HG03571 (cell line): ENCODE data around the gene ARSK.

Experiments used
- ATAC-seq: cut with Tn5 transposase; IDR thresholded peaks from one replicate; pipeline ENCODE4 v1.9.1; 2021; ENCODE audit not compliant: unreplicated experiment

Gene ARSK

DNA sequence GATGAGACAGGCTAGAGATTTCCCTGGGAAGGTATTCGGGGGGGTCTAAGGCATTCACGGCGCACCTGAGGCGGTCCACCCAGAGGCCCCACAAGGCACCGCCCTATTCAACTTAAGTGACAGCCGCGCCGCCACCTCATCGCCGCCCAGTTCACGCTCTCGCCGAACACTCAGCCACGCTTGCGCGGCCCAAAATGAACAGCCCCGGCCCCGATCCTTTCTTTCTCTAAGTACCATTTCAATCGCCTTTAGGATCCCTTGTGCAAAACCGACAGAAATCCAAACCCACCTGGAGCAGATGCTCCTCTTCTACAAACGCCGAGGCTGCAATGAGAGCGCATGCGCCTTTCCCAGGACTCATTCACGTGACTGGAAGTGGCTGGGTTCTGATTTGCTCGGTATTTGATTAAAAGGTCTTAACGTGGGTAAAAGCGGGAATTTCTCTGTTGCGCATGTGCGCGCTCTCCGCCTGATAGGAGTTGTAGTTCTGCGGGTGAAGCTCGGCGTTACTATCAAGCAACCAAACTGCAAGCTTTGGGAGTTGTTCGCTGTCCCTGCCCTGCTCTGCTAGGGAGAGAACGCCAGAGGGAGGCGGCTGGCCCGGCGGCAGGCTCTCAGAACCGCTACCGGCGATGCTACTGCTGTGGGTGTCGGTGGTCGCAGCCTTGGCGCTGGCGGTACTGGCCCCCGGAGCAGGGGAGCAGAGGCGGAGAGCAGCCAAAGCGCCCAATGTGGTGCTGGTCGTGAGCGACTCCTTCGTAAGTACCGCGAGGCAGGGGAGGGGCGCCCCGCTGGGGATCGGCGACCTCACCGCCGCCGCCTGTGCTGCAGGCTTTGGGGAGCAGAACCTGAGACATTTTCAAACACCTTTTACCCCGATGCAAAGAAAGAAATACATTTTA lies at the start of gene ARSK, which contains the start of gene SKIC3:
TSS of gene ARSK (plus strand) at position 455 of the 902 bp plus-strand sequence. CDS start at position 633, 178 bp downstream.
TSS of gene SKIC3 (minus strand) at position 331 of the 902 bp plus-strand sequence. CDS start 7,827 bp downstream, outside the sequence.
- ATAC-seq, result peak; percentile 87

- no peak for ATAC-seq
Measured at GRCh38 chr5:95508550-95508949, 46.4 kb upstream of the ARSK start.

GRCh38 chr5:95511606-95512005 lies 43.3 kb upstream of the ARSK start:
- ATAC-seq, result no peak

- ATAC-seq, result no peak
Measured at GRCh38 chr5:95518417-95518816, 36.5 kb upstream of the ARSK start.

GRCh38 chr5:95519151-95519550 lies 35.8 kb upstream of the ARSK start:
- ATAC-seq, result no peak

- ATAC-seq, result no peak
Measured at GRCh38 chr5:95519681-95520080, 35.2 kb upstream of the ARSK start.

- no peak for ATAC-seq
Measured at GRCh38 chr5:95520206-95520605, 34.7 kb upstream of the ARSK start.

- no peak for ATAC-seq
Measured at GRCh38 chr5:95524423-95524822, 30.5 kb upstream of the ARSK start.

DNA sequence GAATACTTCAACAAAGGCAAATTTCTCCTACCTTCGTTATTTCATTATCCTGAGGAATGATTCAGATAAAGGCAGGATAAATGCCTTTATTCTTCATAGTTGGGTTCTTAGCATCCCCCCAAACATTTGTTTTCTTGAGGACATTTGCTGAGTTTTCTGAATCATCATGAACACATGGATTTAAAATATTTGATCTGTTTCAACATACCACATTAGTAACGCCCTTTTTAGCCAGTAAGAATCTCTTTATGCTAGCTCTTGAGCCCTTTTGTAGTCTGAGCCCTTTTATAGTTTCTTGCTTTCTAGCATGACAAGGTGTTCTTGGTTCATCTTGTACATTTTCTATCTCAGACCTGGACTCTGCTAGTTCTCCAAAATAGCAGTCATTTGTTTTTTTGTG lies 28.0 kb upstream of the ARSK start:
- ATAC-seq, result no peak

- ATAC-seq, result no peak
Measured at GRCh38 chr5:95528565-95528964, 26.3 kb upstream of the ARSK start.

DNA sequence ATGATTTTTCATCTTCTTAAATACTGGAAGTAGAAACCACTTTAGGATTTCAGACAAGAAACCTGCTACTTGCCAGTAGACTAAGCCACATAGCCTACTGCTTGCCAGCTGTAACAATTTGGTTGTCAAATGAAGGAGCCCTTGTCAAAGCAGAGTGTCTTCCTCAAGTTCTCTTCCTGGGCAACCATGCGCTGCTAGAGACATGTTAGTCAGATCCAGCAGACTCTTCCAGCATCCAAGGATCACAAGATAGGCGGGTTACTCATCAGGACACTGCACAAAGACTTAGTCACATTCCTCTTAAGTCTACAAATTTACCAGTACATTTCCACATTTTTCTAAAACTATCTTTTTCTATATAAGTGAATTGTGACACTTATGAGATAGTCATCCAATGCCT lies 24.5 kb upstream of the ARSK start:
- no peak for ATAC-seq

DNA sequence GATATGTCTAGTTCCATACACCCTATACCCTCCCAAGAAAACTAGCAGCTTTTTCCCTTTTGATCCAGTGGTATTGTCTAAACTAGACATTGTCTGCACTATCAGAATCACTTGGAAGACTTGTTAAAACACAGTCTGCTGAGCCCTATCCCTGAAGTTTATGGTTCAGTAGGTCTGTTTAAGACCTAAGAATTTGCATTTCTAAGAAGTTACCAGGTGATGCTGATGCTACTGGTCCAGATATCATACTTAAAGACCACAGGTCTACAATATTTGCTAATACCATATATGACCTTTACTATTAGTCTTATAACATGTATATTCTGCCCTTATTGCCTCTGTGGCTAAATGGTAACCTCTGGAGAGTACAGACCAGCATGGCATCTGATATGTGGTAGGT lies 23.4 kb upstream of the ARSK start:
- ATAC-seq, result no peak

DNA sequence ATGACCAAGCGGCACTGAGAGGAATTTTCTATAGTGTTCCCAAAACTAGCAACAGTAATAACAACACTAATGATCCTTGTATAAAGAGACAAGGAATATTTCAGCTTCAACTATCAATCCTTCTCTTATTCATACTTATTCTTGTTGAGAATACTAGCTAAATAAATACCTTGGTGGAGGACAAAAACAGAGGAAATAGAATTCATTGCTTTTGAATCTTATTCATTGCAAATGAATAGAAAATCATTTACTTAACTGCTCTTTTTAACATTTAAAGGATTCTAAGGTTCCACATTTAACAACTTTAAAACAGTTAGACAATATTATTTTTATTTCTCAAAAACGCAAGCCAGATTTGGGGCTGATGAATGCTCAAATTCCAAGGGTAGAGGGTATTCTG lies 22.5 kb upstream of the ARSK start:
- no peak for ATAC-seq

- ATAC-seq, result no peak
Measured at GRCh38 chr5:95533106-95533505, 21.8 kb upstream of the ARSK start.

DNA sequence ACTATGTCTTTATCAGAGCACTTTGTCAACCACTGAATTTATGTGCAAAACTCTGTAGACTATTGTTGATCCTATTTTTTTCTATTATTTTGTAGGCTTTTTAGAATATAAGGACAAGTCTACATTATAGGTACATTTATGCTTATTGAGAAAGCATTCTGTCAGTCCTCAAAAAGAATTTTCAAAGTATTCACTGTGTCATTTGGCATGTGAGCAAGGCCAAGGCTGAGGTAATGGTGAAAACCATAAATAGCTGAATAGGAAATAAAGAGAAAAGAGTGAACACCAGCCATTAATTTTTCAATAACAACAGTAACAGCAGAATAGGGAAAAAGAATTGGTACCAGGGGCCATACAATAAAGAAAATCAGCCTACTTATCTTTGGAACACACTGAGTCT lies 21.1 kb upstream of the ARSK start:
- ATAC-seq, result no peak

GRCh38 chr5:95537501-95537900 lies 17.4 kb upstream of the ARSK start:
- ATAC-seq, result no peak

- no peak for ATAC-seq
Measured at GRCh38 chr5:95543017-95543705, 11.7 kb upstream of the ARSK start.

DNA sequence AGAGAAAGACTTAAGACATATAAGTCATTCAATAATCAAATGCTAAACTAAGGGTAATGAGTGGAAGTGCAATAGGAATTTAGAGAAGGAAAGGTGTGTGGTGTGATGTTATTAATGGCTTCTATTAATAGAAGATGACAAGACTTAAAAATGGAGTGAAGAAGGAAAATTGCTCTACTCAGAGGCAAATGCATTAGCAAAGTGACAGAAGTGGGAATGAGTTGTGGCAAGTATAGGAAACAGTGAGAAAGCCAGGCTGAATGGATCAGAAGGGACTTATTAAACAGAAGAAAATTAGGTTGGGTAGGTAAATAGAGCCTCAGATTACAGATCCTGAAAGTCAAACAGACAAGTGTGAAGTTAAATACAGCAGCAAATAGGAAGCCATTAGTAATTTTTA lies 5.9 kb upstream of the ARSK start:
- ATAC-seq, result no peak

- peak; percentile 22 for ATAC-seq
Measured at GRCh38 chr5:95554331-95554646, 612 bp upstream of the ARSK start.

GRCh38 chr5:95555553-95555952 lies 652 bp downstream of the ARSK start:
- ATAC-seq, result no peak

- no peak for ATAC-seq
Measured at GRCh38 chr5:95557841-95558240, 2.9 kb downstream of the ARSK start.

DNA sequence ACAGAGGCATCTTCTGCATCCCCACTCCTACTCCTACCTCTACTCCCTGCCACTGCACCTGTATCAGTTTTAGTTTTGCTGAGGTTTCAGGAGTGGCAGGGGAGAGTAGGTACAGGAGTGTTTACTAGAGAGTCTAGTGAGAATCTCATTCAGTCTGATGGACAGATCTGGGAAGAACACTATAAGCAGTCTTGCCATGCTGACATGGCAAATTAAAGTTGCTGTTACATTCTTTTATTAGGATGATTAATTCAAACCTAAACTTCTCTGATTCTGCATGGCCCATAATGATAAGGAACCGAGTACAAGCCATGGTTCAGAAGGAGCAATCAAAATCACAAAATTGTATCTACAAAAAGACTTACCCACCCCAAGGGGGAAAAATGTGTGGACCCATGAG lies 7.4 kb downstream of the ARSK start:
- no peak for ATAC-seq
